ENCODE measurements around the gene NMNAT3.

GRCh38 chr3:139705631-139706030, 27.9 kb upstream of the NMNAT3 start:
- TF ChIP-seq ZNF274 (IDR thresholded peaks at IDR 0.05; ENCODE audit: low read depth, low read length) (no peak), YY1 (IDR thresholded peaks at IDR 0.05; ENCODE audit: insufficient read depth, insufficient read length) (no peak)
